ENCODE data around the gene KHK.
"Not testable (repeated sequence)": the region's sequence is repeated elsewhere in the genome, so short reads cannot be mapped to it uniquely, and the experiment has no call there.

The KHK gene

DNA sequence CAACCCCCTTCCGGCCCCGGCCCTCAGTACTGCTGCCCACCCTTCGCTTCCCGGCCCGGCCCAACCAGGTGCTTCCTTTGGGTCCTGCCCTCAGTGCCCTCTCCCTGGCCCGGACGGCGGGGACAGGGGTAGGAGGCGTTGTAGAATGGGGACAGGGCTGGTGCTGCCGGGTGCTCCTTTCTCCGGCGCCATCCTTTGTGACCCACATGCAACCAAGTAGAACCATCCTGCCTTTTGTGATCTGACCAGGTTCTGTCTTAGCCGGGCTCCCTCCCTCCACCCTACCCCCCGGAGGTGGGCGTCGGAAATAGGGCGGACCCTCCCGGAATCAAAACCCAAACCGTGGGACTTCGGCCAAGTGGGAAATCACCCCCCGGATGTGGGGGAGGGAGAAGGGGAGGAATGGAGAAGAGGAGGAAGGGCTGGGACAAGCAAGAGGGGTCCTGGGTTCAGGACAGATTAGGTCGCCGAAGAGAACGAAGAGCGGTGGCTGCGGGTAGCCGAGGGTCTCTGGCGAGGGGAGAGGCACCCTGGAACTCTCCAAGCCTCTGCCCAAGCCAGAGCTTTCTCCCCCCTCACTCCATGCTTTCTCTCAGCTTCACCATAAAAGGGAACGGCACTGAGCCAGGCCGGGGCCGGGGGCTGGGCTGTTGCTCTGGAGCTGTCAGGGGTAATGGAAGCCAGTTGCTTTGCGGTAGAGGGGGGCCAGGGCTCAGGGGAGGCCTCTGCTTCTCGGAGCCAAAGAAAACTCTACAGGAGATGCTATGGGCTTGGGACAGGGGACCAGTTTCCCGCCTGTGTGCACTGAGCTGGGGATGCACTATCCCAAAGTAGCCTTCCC is 14.4 kb upstream of the KHK start:
- DNase-seq (ENCODE audit: extremely low read depth, low read depth), result no peak

GRCh38 chr2:27072920-27073319 is 13.7 kb upstream of the KHK start:
- no peak for TF ChIP-seq CTCF (IDR thresholded peaks at IDR 0.05; ENCODE audit: low read depth, low read length)
- no peak for DNase-seq (ENCODE audit: extremely low read depth, low read depth)

More for the DNA sequence above, 14.4 kb upstream of the KHK start:
- TF ChIP-seq CTCF (IDR thresholded peaks at IDR 0.05; ENCODE audit: low read depth, low read length), result no peak

- DNase-seq (ENCODE audit: extremely low read depth, low read depth), result no peak
- TF ChIP-seq CTCF (IDR thresholded peaks at IDR 0.05; ENCODE audit: low read depth, low read length), result no peak
Measured at GRCh38 chr2:27073782-27074181, 12.8 kb upstream of the KHK start.

GRCh38 chr2:27074738-27075565 is 11.6 kb upstream of the KHK start:
- DNase-seq (ENCODE audit: extremely low read depth, low read depth), result no peak
- TF ChIP-seq CTCF (IDR thresholded peaks at IDR 0.05; ENCODE audit: low read depth, low read length), result no peak

DNA sequence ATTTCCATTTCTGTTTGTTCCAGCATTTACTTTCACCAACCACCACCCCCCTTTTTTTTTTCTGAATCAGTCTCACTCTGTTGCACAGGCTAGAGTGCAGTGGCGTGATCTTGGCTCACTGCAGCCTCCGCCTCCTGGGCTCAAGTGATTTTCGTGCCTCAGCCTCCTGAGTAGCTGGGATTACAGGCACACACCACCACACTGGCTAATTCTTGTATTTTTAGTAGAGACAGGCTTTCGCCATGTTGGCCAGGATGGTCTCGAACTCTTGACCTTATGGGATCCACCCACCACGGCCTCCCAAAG is 11.1 kb upstream of the KHK start:
- not testable (repeated sequence) for DNase-seq (ENCODE audit: extremely low read depth, low read depth)

GRCh38 chr2:27076323-27076722 is 10.2 kb upstream of the KHK start:
- no peak for TF ChIP-seq CTCF (IDR thresholded peaks at IDR 0.05; ENCODE audit: low read depth, low read length)
- DNase-seq (ENCODE audit: extremely low read depth, low read depth), result no peak

DNA sequence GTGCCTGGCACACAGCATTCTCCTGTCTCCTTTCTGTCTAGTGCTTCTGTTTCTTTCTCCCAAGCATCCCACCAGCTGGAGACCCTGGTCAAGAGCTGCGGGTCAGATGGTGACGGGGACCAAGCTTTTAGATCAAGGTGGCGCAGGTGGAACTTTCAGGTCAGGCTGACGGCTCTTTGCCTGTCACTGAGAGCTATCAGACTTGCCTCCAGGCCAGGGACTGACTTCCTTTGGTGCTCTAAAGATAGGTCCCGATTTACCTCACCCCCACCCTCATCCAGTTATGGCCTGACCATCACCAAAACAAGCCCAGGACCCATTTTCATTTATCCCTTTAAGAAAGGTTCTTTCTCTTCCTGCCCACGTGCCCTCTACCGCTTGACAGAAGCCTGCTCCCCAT is 9.3 kb upstream of the KHK start:
- no peak for DNase-seq (ENCODE audit: extremely low read depth, low read depth)
- TF ChIP-seq CTCF (IDR thresholded peaks at IDR 0.05; ENCODE audit: low read depth, low read length), result no peak
